Measurements from ENCODE around the gene STRADB. TPM values are rescaled to one million over a fixed set of nuclear protein-coding genes. Genes with fewer than 3 reads are reported as not detected.
"Not testable (repeated sequence)": the region's sequence is repeated elsewhere in the genome, so short reads cannot be mapped to it uniquely, and the experiment has no call there.

The STRADB gene
- total RNA-seq, 1 experiment from 2014 or later, result 42.1 TPM

DNA sequence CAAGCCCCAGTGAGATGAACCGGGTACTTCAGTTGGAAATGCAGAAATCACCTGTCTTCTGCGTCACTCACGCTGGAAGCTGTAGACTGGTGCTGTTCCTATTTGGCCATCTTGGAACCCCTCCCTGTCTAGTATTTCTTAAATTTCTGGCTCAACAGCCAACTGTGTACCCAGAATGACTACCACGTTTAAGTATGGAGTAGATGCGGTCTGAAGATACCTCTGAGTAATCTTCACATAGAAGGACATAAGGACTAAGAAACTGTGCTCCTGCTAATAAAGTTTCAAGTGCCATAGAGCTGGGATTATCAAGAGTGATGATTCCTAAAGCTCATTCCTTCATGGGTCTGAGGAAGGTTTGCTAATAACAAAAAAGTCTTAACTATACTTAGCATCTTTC is 20.7 kb upstream of the STRADB start:
- DNase-seq (ENCODE audit: low spot score), result no peak

DNA sequence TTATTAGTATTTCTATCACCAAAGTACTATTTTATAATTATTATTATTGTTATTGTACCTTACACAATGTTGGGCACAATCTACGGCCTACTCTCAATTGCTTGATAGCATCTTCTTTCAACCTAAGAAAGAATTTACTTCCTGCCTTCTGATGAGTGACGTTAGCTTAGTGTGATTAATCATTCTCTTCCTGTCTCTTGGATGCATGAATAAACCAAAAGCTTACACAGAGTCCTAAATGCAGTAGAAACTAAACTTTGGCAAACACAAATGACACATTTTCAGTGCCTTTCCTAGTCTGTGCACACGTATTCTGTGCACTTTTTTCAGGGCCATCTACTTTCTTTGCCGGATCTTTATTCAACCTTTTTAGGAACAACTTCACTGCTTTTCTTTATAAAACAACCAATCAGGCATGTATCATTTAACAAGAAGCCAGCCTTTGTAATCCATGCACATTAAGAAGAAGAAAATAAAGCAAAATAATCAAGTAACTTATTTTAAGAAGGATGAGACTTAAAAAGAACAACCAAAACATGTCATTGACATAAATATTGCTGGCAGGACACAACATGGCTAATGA is 19.4 kb upstream of the STRADB start:
- DNase-seq (ENCODE audit: low spot score), result no peak

GRCh38 chr2:201432621-201433393 is 18.7 kb upstream of the STRADB start:
- DNase-seq (ENCODE audit: low spot score), result no peak

DNA sequence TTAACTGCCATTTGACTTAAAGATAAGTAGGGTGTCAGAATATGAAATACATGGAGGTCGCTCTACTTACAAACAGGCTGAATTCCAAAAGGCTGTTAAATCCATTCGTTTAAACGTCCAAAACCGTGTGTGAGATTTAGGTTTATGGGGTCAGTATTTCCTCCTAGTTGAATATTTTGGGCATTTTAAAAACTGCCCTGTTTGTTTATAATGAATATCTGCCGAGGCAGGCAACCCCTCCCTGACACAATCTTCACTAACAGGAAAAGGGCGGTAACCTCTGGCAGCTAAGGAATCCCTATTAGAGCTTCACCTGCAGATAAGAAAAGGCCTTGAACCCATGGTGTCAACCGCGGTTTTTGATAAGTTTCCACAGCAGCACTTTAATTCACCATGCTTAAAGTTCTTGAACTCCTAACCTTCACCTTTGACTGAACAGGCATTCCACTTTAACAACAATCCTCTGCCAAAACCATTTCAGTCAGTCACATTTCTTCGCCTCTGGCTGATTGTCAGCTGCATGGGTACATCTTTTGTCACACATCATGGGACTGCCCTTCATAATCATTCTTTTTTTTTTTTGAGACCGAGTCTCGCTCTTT is 18.0 kb upstream of the STRADB start:
- DNase-seq (ENCODE audit: low spot score), result no peak

GRCh38 chr2:201436141-201436540 is 15.4 kb upstream of the STRADB start:
- no peak for DNase-seq (ENCODE audit: low spot score)

DNA sequence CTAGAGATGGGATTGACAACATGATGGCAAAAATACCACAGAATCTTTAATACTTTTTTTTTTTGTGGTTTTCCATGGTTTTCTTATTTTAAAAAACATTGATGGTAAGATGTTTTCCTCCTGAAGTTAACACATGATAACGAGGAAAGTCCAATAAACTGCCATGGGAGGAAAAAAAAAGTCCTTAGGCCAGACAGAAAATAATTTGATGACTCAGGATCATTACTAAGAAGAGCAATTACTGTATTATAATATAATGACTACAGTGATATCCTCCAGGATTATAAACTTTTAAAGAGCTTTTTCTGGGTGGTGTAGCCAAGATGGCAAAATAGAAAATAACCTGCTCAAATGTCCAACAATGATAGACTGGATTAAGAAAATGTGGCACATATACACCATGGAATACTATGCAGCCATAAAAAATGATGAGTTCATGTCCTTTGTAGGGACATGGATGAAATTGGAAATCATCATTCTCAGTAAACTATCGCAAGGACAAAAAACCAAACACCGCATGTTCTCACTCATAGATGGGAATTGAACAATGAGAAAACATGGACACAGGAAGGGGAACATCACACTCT is 12.1 kb upstream of the STRADB start:
- DNase-seq (ENCODE audit: low spot score), result not testable (repeated sequence)

DNA sequence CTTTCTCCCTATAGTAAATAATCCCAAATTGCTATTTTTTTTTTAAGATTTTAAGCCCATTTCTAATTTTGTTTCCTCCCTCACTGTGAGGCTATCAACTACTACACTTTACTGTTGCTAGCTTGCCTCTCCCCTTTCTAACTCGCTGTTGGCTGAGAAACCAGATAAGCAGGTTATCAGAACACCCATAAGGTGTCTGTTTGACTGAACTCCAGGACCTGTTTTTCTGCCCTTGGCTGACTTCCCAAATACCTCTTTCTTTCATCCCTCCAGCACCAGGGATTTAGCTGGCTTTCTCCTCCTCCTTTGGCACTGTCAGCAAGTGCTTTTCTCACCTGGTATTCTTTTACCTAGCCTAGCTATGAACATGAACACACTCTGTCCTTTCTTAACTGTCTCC is 11.4 kb upstream of the STRADB start:
- DNase-seq (ENCODE audit: low spot score), result no peak

GRCh38 chr2:201441409-201441808 is 10.1 kb upstream of the STRADB start:
- DNase-seq (ENCODE audit: low spot score), result no peak

- no peak for DNase-seq (ENCODE audit: low spot score)
Observed at GRCh38 chr2:201444746-201445465, 6.6 kb upstream of the STRADB start.

DNA sequence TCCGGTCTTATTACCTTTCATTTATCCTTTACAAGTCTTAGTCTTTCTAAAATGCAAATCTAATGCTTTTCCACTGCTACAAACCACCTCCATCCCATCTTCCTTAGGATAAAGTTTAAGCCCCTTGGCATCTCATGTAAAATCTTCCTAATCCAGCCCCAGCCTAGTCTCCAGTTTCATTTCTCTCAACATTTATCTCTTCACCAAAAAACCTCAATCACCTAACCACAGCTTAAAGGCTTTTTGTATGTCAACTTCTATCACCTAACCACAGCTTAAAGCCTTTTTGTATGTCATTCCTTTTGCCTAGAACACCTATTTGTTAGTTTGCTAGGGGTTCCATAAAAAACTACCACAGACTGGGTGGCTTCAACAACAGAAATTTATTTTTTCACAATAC is 4.5 kb upstream of the STRADB start:
- DNase-seq (ENCODE audit: low spot score), result no peak

DNA sequence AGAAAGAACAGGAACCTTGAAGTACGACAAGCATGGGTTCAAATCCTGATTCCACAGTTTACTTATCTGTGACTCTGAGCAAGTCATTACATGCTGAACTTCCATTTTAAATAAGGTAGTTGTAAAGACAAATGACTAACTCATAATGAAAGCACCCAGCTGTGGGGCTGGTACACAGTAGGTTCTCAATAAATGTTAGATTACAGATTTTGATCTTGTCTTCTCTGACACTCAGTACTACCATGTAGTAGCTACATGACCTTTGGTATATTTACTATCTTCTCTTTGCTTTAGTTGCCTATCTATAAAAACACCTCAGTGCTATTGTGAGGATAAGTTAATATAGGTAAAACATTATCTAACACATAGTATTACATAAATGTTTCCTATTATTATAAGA is 3.5 kb upstream of the STRADB start:
- DNase-seq (ENCODE audit: low spot score), result no peak

DNA sequence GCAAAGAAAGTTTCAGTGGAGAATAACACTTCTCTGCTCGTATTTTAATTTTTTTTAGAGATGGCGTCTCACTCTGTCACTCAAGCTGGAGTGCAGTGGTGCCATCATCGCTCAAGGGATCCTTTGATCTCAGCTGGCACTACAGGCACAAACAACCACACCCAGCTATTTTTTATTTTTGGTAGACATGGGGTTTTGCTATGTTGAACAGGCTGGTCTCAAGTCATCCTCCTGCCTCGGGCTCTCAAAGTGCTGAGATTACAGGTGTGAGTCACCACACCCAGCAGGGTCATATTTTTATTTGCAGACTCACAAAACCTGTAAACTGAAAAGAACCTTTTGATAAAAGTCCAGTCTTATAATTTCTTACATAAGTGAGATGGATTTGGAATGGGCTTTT is 2.8 kb upstream of the STRADB start:
- no peak for DNase-seq (ENCODE audit: low spot score)

- DNase-seq (ENCODE audit: low spot score), result no peak
Observed at GRCh38 chr2:201450954-201451291, 617 bp upstream of the STRADB start.

- no peak for DNase-seq (ENCODE audit: low spot score)
Observed at GRCh38 chr2:201452058-201452921, 750 bp downstream of the STRADB start.

DNA sequence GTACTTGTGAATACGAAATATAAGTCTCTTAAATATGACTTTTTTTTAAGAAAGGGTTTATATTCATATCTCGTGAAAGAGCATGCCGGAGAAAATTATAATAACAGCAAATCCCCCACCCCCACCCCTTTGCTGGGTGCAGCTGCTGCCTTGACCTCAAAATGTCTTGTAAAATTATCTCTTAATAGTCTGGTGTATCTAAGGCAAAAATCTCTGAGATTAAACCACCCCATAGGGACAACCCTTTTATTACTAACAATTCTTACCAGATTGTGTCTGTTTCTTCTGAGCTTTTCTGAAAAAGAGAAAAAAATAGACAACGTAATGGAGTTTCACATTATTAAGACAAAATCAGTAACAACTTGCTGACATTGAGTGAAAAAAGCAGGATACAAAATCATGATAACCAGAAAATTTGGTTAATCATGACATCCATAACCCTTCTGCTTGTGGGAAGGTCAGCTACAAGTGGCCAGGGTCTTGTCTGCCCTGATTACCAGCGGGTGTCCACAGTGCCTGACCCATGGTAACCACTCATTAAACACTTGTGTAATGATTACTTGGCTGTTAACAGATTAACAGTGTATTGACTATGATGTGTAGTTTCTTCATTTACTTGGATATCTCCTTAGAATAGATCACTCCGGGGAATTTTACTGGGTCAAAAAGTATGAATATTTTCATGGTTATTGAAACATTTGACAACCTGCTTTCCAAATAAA is 1.5 kb downstream of the STRADB start:
- DNase-seq (ENCODE audit: low spot score), result no peak

DNA sequence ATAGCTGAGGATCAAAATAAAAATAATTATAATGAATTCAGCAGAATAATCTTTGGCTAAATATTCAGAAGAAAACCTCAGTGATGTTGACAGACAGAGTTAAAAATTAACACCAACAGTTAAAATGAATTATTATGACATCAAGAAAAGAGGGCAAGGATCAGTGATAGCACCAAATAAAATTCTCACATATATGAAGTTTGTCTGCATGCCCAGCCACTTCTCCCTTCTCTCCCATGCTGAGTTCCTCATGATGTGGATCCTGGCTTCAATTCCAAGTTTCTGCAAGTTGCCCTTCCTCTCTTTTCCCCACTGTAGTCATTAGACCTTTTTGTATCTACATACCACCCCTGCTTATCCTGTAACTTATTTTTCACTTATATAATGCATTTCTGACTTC is 6.8 kb downstream of the STRADB start:
- no peak for DNase-seq (ENCODE audit: low spot score)

GRCh38 chr2:201460532-201460931 is 9.0 kb downstream of the STRADB start:
- DNase-seq (ENCODE audit: low spot score), result no peak

DNA sequence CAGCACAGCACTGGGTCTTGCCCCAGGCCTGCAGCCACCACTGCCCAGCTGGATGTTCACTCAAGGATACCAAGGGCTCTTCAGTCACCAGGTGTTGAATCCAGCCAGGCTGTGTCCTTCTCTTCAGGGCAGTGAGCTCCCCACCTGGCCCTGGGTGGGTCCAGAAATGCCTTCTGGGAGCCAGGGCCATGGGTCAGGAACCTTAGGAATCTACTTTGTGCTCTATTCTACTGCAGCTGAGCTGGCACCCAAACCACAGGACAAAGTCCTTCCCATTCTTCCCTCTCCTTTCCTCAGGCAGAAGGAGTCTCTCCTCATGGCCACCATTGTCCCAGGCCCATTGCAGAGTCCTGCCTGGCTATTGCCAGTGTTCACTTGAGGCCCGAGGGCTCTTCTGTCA is 13.0 kb downstream of the STRADB start:
- DNase-seq (ENCODE audit: low spot score), result no peak

DNA sequence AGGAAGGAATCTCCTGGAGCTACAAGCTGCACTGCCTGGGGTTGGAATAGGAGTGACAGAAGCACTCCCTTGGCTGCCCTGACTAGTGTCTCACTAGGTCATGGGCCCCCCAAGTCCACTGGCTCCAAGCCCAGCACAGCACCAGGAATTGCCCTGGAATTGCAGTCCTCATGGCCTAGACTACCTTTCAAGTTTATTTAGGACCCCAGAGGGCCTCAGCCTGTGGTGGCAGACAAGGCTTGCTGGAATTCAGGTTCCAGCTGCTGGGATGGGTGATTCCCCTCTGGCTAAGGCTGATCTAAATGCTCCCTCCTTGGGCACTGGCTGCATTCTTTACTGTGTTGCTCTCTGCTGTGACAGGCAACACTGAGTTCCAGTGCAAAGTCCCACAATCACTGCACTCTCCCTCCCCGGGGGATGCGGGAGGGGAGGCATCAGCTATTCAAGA is 14.0 kb downstream of the STRADB start:
- no peak for DNase-seq (ENCODE audit: low spot score)

GRCh38 chr2:201466050-201466675 is 14.6 kb downstream of the STRADB start:
- no peak for DNase-seq (ENCODE audit: low spot score)
